HG02571 (cell line): ENCODE results near the gene FGF8.
A peak's percentile ranks its signal among the peaks of the same experiment; 100 is the strongest.

Experiments
- ATAC-seq: cut with Tn5 transposase; IDR thresholded peaks from one replicate; pipeline ENCODE4 v1.9.1; 2021; ENCODE audit warnings: mild to moderate bottlenecking, moderate library complexity; ENCODE audit not compliant: unreplicated experiment

Gene FGF8

DNA sequence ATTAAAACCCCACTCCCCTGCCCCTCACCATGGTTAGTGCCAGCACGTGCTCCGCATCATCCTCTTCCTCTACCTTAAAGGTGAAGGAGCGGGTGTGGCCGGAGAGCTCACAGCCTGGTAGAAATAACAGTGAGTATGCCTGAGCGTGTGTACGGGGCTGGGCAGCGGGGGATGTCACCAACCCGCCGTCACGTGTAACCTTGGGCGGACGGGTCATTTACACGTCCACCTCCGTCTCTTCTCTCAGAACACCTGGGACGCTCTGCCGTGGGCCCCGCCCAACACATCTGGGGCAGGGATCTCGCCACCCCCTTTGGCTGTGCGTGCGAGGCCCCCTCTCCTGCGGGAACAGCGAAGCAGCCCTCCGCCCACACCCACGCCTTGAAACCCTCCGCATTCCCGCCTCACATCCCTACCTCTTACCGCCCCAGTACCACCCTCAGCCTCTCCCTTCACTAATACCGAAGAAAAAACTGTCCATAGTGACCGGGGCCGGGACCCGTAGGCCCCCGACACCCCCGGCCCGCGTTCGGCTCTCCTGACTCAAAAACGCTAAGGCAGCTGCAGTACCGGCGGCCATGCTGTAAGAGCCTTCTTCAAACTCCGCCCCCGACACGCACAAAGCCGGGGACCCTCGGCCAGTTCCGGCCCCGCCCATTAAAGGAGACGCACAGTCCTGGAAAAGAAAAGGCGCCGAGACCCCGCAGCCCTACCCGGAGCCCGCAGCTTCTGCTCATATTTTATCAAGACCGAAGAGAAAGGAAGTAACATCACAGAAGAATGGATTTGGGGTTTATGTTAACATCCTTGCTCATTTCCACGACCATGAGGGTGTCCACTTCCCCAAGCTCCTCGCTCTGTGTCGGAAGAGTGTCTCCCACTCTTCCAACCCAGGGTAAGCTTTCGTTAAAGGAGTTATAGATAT is 7.2 kb upstream of the FGF8 start, which contains the start of gene NPM3:
Gene NPM3, minus strand, starts transcription at position 636 of the 925 bp plus-strand sequence. Its CDS starts 56 bp downstream, at position 580.
- peak; percentile 60 for ATAC-seq

- ATAC-seq: no peak
These were observed 6.3 kb upstream of the FGF8 start for GRCh38 chr10:101781984-101782810.

GRCh38 chr10:101781655-101781983 is 5.7 kb upstream of the FGF8 start:
- no peak for ATAC-seq

- no peak for ATAC-seq
These were observed 5.1 kb upstream of the FGF8 start for GRCh38 chr10:101780818-101781654.

GRCh38 chr10:101780187-101780817 is 4.4 kb upstream of the FGF8 start:
- ATAC-seq: no peak

DNA sequence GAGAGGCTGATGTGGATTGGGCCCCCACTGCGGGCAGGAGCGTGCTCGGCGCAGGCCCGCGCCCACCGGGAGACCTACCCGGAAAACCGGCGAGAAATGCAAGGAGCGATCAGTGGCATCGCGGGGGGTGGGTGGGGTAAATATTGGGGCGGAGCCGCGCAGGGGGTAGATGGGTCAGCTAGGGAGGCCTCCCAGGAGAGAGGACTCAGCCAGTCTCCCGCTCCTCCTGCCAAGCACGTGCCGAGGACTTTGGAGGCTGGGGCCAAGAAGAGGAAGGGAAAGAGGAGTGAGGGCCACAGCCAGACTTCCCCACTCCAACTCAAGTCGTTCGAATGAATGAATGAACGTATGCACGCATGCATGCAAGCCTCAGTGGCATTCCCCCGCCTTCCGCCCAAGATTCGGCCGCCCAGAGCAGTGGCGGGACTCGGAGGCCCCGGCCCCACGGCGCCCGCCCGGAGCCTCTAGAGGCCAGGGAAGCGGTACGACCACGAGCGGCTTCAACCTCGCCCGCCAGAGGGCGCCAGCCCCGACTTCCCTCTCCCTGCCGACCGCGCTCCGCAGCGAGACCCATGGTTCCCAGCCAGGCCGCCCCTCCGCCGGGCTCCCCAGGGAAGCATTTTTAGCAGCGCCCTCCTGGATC is 3.8 kb upstream of the FGF8 start:
- ATAC-seq: no peak

DNA sequence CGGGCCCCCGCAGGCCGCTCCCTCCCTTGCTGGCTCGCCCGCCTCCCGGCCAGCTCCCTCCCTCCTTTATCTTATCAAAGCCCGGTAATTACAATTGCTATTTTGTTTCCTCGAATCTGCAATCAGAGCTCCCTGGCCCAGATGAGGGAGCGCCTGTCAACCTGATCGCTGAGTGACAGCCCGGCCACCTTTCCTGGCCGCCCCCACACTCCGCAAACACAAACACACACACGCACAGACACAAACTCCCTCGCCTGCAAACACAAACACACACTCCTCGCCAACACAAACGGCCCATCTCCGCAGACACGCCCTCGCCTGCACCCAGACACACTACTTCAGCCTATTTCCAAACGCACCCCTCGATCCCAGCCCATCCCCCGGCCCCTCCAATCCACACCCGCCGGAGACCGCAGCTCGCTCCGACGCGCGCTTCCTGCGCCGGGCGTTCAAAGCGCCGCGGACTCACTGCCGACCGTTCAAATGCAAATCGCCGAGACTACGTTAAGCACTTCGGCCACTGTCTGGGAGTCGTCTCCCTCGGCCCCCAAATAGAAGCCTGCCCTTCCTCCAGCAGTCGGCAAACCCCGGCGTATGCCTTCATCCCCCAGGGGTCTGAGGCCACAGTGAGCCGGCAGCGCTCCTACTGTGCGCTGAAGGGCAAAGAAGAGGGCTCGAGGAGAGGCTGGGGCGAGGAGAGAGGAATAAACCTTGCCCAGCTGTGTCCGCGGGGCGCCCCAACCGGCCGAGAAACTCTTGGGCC is 3.0 kb upstream of the FGF8 start:
- no peak for ATAC-seq

DNA sequence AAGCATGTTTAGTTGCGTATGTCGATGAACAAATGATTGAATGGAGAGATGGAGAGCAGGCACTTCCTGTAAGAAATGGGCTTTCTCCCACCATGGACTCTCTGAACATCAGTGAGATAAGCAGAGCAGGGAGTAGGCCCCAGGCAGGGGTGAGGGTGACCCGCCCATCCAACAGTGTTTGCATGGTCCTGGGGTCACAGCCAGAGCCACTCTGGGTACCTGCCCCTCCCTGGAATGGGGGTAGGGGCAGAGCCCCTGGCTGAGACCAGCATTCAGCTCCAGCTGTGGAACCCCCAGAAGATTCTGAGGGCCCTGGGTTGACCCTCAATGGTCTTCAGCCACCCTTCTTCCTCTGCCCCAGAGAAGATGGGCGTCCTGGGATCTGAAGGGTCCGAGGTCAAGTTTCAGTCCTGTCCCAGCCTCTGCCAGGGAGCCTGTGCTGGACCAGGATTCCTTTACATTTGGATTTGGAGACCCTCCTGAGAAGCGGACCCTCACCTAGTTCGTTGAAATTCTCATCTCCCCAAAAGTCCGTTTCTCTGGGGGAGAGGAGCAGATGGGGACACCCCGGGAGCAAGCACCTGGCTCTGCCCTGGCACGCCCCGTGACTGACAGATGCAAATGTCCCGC is 2.4 kb upstream of the FGF8 start:
- no peak for ATAC-seq

GRCh38 chr10:101777619-101778145 is 1.8 kb upstream of the FGF8 start:
- ATAC-seq: no peak

DNA sequence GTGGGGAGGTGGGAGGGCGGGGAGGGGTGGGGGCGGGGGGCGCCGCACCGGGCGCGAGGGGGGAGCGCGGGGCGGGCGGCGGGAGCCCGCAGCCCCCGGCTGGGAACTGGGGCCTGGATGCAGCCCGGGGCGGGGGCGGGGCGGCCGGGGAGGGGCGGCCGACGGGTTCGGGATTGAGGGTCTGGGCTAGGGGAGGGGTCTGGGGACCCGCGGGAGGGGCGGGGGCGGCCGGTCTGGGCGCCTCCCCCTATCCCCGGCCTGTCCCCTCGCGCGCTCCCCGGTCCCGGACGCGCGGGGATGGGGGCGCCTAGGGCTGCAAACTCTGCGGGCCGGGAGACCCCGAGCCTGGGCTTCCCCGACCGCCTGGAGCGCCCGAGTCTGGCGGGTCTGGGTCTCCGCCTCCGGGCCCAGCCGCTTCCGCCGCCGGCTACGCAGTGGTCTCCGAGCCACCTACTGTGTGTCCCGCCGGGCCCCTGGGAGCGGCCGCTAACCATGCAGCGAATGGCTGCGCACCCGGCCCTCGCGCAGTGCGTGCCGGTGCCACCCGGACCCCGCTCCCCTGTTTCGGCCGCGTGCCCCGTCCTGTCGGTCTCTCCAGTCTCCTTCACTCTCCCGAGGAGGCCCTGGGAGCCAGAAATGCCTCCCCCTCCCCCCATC is 375 bp upstream of the FGF8 start:
- ATAC-seq: no peak

- ATAC-seq: no peak
These were observed 1.2 kb downstream of the FGF8 start for GRCh38 chr10:101774589-101775272.

GRCh38 chr10:101773923-101774588 is 1.9 kb downstream of the FGF8 start:
- no peak for ATAC-seq

- ATAC-seq: no peak
These were observed 2.8 kb downstream of the FGF8 start for GRCh38 chr10:101772895-101773761.

GRCh38 chr10:101772017-101772894 is 3.7 kb downstream of the FGF8 start:
- ATAC-seq: no peak

DNA sequence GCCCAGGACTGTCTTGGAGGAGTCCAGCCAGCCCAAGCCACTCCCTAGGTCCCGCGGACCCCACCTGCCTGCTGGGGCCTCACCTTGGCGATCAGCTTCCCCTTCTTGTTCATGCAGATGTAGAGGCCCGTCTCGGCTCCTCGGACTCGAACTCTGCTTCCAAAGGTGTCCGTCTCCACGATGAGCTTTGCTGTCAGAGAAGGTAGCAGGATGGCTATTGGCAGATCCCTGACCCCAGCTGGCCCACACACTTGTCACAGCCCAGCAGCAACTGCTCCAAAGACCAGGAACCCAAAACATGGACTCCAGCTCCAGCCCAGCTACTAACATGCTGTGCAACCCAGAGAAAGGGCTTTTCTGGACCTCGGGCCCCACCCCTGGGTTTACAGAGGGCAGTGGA is 4.5 kb downstream of the FGF8 start:
- no peak for ATAC-seq
